ENCODE results near the gene B4GALNT3. TPM values are rescaled to one million over a fixed set of nuclear protein-coding genes. Genes with fewer than 3 reads are reported as not detected.
A peak's percentile ranks its signal among the peaks of the same experiment; 100 is the strongest.

The B4GALNT3 gene
- total and polyA plus RNA-seq, 10 of the 15 experiments (the other 5 are each of a cell fraction or from before 2014, with no cell fraction given) = 0.05 to 4.2 (median 2.7) TPM; not detected in 1

DNA sequence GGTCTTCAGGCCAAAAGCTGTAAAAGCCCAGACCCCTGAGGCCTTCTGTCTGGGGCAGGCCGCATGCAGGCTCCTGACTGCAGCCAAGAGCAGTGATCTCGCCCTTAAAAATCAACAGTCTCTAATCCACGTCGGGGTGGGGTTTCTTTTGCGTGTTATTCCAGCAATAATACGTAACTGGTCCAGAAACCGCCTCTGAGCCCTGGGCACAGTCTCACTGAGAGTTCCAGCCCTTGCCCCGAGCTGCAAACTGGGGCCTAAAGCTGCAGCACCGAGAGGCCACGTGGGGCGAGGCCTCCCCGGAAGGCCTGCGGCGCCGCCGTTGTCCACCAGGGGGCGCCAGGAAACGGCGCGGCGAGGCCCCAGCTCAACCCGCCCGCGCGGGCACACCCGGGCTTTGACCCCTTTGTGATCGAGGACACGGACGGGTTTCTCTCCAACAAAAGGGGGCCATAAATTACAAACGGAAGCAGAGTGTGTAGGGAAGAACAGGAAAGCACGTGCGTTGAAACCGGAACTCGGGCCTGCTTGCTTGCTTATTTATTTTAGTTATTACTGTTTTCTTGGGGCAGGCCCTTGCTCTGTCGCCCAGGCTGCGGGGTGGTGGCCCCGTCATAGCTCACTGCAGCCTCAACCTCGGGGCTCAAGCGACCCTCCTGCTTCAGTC lies 116.3 kb downstream of the B4GALNT3 start:
- peak; percentile 49 for FAIRE-seq
- BruUV-seq (replicated peaks) = no TSS peak
- H3K9ac ChIP-seq (ENCODE audit: control insufficient read depth, insufficient read depth, low read length) = peak overlapping the region; percentile 61; the same call in 1 of the 2 replicates
- peak; percentile 68 to 90; a peak in 3 of 4 replicates for TF ChIP-seq BHLHE40 (IDR thresholded peaks at IDR 0.05; ENCODE audit: borderline replicate concordance in 1 of 2, low read depth in 2 of 2, low read length in 1 of 2)
- no peak for TF ChIP-seq HDGF (IDR thresholded peaks at IDR 0.05)
- peak; percentile 14 to 38; a peak in 2 of 4 replicates for TF ChIP-seq IKZF2 (IDR thresholded peaks at IDR 0.05)
- TF ChIP-seq CBX3 (IDR thresholded peaks at IDR 0.05; ENCODE audit: borderline replicate concordance, low read depth) = no peak
- peak; percentile 75; the same call in 1 of the 3 replicates for TF ChIP-seq POU2F2 (IDR thresholded peaks at IDR 0.05; ENCODE audit: borderline replicate concordance, low read depth, low read length)
- peak; percentile 89 for TF ChIP-seq USF1 (IDR thresholded peaks at IDR 0.05; ENCODE audit: borderline replicate concordance, extremely low read length, insufficient read depth, low read depth, low read length)
- peak; percentile 59 for TF ChIP-seq POLR2A (IDR thresholded peaks at IDR 0.05; ENCODE audit: low read depth, low read length)
- 0 out of 2 replicates have a peak, but pooled peaks have one; percentile 40 for TF ChIP-seq CREM (IDR thresholded peaks at IDR 0.05; ENCODE audit: low read depth)
- TF ChIP-seq BACH1 (IDR thresholded peaks at IDR 0.05; ENCODE audit: borderline replicate concordance) = no peak
- TF ChIP-seq EED (IDR thresholded peaks at IDR 0.05; ENCODE audit: low read depth) = 0 out of 2 replicates have a peak, but pooled peaks have one; percentile 15
- TF ChIP-seq SMARCA5 (IDR thresholded peaks at IDR 0.05) = peak; percentile 69; the same call in 1 of the 2 replicates
- peak; percentile 11; the same call in 1 of the 2 replicates for TF ChIP-seq MXI1 (IDR thresholded peaks at IDR 0.05; ENCODE audit: low read depth, low read length)
- TF ChIP-seq IKZF1 (conservative IDR thresholded peaks at IDR 0.05) = peak; percentile 65
- peak; percentile 94 for TF ChIP-seq ZNF687 (IDR thresholded peaks at IDR 0.05)
- TF ChIP-seq, protein P1, sequence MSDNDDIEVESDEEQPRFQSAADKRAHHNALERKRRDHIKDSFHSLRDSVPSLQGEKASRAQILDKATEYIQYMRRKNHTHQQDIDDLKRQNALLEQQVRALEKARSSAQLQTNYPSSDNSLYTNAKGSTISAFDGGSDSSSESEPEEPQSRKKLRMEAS (IDR thresholded peaks at IDR 0.05; ENCODE audit: low read depth, low read length) = peak; percentile 93
- TF ChIP-seq NKRF (conservative IDR thresholded peaks at IDR 0.05) = no peak

More for the DNA sequence above, 116.3 kb downstream of the B4GALNT3 start:
- SMC1A ChIA-PET (ENCODE audit: uncharacterized antibody, unreplicated experiment) = interaction anchor here (0.8 to 5.5 kb wide), 24 partner anchors 22 to 517 kb away, joined by 3 to 39 read pairs (median 4); partner anchors contain the start of gene WNK1
- CTCF ChIA-PET = interaction anchor here (0.7 to 6.3 kb wide), 45 partner anchors 10 to 1007 kb away, joined by 3 to 77 read pairs (median 4); partner anchors contain the start of genes CCDC77, RAD52 and WNK1
- RAD21 ChIA-PET (ENCODE audit: unreplicated experiment) = interaction anchor here (0.5 to 4.3 kb wide), 31 partner anchors 24 to 1026 kb away, joined by 3 to 51 read pairs (median 4); partner anchors contain the start of genes RAD52 and WNK1
- Histone ChIP-seq H3K9me3 (replicated peaks; ENCODE audit: control insufficient read depth, insufficient read depth, low read length) (no peaks in the 10 kb centered on the region), H3K79me2 (ENCODE audit: control insufficient read depth, insufficient read depth, low read length) (no peaks in the 10 kb centered on the region), H2AFZ (ENCODE audit: control insufficient read depth, low read depth, low read length) (peak overlapping the region; percentile 95), H4K20me1 (ENCODE audit: control insufficient read depth, insufficient read depth) (no peaks in the 10 kb centered on the region), H3K4me3 (no peak overlapping the region), H3K4me2 (ENCODE audit: control insufficient read depth, insufficient read depth) (peak overlapping the region; percentile 46), H3K4me1 (ENCODE audit: control insufficient read depth, insufficient read depth, low read length) (peaks cover 10% of the 10 kb centered on the region), H3K27me3 (replicated peaks in 1 of 2; ENCODE audit: control insufficient read depth in 2 of 2, insufficient read depth in 2 of 2, low read length in 1 of 2) (no peaks in the 10 kb centered on the region), H3K27ac (ENCODE audit: control insufficient read depth, insufficient read depth) (peak overlapping the region; percentile 26), H3K36me3 (ENCODE audit: control insufficient read depth in 2 of 2, insufficient read depth in 2 of 2, low read length in 1 of 2) (no peaks in the 10 kb centered on the region)
- in situ Hi-C loops (cut with MboI) = loop anchor here (5.0 kb wide), 3 partner anchors 176 to 371 kb away; partner anchors contain the start of genes RAD52 and WNK1
- POLR2A ChIA-PET = interaction anchor here (0.5 to 2.7 kb wide), 5 partner anchors 50 to 362 kb away, joined by 3 to 14 read pairs (median 4); partner anchors contain the start of gene WNK1
- peak; percentile 40 for DNase-seq (ENCODE audit: low read depth, low spot score)
- WGBS (ENCODE audit: insufficient coverage, insufficient replicate concordance, low lambda C conversion rate, missing lambda C conversion rate) = 8% methylated on average over 37 of the region's 39 CpGs
- peak; percentile 99 for ATAC-seq
- intact Hi-C loops (cut with micrococcal nuclease; ENCODE audit: unreplicated experiment) = loop anchor here (1.0 to 2.0 kb wide), 3 partner anchors 99 to 238 kb away; no protein-coding TSS in a partner anchor

Data from GM12878 (cell line).